SIG-M5 treated with dmso at 0.1 percent for 504 hours (cell line): ENCODE data around the gene MDN1.
"Not testable (repeated sequence)": the region's sequence is repeated elsewhere in the genome, so short reads cannot be mapped to it uniquely, and the experiment has no call there.

Source experiments
- DNase-seq: peaks from one replicate; lab custom pipeline; 2025; ENCODE audit not compliant: unreplicated experiment; lab: John Stamatoyannopoulos, UW

The MDN1 gene

DNA sequence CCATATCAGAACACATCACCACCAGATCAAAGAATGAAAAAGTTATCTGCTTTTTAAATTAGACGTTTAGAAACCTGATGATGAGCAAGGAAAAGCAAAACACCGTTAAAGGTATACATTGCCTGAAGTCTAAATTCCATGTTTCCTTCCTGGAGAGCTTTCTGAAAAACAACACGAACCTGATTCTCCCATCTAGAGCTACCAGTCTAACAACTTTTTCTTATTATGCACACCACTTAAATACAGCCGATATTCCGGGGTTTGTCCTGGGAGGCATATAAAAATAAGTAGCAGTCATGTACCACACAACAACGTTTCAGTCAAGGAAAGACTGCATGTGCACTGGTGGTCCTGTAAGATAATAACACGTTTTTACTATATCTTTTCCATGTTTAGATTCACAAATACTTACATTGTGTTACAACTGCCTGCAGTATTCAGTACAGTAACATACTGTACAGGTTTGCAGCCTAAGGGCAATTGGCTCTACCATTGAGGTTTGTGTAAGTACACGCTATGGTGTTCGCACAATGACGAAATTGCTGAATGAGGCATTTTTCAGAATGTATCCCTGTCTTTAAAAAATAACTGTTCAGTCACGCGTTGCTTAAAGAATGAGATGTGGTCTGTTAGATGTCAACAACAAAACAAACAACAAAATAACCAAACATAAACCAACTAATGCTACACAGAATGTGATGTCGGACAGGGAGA, 162.0 kb downstream of the MDN1 start:
- peak; percentile 19 for DNase-seq

DNA sequence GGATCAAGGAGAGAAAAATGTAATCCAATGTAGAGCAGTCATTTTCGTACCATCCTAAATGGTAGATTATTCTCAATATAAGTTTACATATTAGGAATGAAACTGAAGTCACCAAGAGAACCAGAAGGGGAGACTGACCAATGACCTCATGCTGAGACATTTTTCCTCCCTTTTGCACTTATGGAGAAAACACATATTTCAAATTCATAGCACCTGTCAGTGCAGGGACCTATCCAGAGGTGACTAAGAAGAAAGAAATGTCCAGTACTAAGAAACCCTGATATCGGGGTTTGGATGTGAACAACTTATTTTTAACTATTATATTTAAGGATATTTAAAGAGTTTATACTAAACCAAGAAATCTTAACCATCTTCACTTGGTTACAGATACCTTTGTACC, 164.5 kb downstream of the MDN1 start:
- no peak for DNase-seq

DNA sequence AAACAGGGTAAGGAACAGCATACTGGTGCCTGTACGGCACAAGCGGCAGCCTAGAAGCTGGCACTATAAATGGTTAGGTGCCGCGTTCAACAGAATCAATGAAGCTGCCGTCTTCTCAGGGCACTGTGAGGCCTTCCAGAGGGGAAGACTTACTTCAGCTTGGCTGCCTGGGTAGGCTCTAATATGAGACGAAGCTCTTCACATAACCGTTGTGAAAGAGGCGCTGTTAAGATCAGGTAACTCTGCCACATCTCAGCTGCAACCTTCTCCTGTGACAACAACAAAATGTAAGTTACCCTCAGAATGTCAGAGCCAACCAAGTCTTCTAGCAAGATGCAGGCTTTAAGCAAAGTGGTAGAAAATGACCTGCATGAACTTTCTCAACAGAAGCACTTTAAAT, 169.0 kb downstream of the MDN1 start:
- no peak for DNase-seq

DNA sequence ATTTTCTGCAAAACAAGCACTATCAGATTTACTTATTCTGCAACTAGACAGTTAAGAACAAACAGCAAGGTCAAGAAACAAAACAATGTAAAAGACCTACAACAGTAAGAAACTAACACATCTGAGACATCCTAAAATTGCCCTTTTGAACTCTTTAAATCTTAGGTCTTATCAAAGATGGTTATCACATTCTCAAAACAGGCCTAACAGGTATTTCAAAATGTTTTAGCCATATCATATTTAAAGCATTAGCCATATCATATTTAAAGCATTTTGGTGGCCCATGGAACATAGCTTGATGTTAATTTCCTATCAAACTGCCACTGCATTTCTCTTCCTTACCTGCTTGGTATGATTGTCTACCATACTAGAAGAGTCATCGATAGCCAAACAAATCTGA, 169.9 kb downstream of the MDN1 start:
- no peak for DNase-seq

DNA sequence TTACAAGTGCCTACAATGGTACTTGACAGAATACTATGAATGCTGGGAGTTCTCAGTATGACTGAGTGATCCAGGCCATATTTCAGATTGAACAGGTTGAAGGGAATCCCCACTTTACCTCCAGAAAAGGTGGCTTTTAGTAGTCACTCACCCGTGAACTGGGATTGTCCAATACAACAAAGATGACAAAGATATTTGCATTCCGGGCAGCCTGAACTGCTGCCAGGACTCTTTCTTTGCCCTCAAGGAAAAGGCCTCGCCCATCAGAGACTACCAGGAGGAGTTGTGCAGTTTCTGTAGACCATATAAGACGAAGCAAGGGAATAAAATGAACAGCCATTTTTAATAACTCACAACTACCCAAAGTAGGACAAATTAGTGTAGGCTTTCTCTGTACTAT, 174.7 kb downstream of the MDN1 start:
- DNase-seq: no peak

DNA sequence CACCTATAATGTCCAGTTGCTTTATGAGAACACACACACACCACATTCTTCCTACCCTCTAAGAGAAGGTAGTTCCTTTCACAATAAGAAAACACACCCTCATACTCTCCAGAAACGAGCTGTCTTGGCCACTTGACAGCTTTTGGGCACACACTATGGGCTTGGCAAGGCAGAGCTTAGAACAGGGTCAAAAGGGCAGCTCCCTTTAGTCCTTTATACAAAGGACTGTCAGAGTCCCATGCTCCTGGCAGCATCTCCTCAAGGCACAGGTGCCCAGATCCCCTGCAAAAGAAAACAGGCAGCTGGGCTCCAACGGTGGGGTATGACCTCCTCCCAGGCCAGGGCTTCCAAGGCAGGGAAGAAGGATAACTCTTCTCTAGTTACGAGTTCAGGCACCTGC, 176.2 kb downstream of the MDN1 start:
- DNase-seq: no peak

DNA sequence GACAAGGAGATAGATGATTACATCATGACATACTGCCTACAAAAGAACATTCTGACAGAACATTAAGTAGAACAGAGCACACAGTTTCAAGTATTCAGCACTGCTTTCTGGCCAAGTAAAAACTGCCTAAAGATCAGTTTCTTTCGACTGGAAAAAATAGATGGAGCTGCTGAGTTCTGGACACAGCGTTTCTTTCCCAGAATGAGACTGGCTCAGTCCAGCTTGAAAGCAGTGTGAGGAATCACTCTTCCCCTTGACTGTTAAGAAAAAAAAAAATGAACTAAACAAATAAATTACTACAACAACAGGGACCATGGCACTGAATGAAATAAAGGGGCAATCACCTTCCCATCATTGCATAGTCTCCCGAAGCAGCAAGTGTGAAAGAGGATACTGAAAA, 176.6 kb downstream of the MDN1 start:
- DNase-seq: no peak

DNA sequence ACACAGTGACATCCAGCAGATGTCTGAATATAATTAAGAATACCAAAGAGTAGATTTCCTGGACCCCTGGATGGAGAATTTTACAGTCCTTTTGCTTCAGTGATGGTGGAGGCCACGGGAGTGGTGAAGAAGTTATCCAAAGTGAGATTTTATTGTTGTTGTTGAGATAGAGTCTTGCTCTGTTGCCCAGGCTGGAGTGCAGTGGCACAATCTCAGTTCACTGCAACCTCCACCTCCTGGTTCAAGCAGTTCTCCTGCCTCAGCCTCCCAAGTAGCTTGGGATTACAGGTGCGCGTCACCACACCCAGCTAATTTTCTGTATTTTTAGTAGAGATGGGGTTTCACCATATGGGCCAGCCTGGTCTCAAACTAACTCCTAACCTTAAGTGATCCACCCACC, 178.0 kb downstream of the MDN1 start:
- not testable (repeated sequence) for DNase-seq

DNA sequence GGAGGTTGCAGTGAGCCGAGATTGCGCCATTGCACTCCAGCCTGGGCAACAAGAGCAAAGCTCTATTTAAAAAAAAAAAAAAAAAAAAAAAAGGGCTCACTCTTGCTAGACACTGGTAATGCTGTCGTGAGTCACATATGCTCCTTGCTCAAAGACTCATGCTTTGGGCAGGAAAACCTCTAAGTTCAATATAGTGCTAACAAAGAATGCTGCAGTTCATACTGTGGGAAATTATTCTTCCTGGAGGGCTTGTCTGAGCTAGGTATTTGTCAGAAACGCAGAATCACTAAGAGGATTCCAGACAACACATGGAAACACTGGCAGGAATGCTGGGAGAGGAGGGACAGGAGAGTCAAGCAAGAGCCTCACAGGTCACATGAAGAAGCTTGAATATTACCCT, 178.8 kb downstream of the MDN1 start:
- DNase-seq: no peak

DNA sequence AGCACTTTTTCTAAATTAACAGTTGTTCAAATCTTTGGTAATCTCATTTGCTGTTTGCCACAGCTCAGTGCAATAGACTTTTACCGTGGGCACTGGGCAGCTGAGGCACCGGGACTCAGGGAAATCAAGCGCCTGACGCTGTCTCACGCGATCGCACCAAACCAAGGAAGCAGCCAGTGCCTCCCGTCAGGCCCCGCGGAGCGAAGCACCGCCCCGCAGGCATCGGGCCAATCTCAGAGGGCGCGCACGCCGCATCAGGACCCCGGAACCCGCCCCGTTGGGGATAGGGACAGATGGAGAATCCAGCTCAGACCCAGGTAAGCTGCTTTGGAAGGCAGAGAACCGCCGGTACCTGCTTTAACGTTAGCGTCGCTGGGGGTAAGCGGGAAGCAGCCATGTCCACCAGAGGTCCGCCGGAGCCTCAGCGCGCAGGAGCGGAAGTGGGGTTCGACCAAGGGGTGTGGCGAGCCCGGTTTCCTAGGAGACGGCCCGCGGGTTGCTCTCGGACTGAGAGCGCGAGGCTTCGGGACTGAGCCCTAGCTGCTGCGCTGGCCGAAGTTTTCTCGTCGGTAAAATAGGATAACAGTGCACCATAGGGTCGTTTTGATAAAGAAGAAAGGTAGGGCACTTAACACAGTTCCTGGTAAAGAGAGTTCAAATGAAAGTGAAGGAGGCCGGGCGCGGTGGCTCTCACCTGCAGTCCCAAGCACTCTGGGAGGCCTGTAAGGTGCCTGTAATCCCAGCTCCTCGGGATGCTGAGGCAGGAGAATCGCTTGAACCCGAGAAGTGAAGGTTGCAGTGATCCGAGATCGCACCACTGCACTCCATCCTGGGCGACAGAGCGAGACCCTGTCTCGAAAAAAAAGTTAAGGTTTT, 181.0 kb downstream of the MDN1 start, which contains the start of gene LYRM2:
Gene LYRM2 (minus strand): TSS at position 428 of the 876 bp plus-strand sequence. CDS start 31 bp downstream, at position 397.
- DNase-seq: peak; percentile 84

DNA sequence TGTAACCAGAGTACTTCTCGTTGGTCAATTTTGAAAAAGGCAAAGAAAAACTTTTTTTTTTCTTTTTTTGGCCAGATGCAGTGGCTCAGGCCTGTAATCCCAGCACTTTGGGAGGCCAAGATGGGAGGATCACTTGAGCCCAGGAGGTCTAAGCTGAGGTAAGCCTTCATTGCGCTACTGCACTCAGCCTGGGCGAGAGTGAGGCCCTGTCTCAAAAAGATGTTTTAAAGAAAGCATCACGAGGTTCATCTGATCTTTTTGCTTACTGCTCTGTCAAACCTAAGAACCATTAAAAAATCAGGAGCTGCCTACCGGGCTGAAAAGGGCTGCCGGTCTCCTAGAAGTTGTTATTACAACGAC, 181.7 kb downstream of the MDN1 start:
- no peak for DNase-seq

DNA sequence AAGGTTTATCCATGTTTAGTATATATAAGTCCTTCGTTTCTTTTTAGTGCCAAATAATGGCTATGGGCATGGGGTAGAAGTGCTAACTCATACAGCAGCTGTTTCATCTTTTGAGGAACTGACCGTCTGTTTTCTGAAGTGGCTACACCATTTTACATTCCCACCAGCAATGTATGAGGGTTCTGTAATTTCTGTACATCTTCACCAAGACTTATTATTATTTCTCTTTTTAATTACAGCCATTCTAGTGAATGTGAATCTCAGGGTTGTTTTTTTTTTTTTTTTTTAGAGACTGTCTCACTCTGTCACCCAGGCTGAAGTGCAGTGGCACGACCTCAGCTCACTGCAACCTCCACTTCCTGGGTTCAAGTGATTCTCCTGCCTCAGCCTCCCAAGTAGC, 183.2 kb downstream of the MDN1 start:
- not testable (repeated sequence) for DNase-seq

DNA sequence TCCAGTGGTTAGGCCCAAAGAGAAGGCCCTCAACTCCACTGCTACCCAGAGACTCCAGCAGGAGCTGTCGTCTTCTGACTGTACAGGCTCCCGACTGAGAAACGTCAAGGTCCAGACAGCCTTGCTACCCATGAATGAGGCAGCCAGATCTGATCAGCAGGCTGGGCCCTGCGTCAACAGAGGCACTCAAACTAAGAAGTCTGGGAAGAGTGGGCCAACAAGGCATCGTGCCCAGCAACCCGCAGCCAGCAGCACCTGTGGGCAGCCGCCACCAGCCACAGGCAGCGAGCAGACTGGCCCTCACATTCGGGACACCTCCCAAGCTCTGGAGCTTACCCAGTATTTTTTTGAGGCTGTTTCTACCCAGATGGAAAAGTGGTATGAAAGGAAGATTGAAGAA, 189.1 kb downstream of the MDN1 start:
- DNase-seq: no peak

DNA sequence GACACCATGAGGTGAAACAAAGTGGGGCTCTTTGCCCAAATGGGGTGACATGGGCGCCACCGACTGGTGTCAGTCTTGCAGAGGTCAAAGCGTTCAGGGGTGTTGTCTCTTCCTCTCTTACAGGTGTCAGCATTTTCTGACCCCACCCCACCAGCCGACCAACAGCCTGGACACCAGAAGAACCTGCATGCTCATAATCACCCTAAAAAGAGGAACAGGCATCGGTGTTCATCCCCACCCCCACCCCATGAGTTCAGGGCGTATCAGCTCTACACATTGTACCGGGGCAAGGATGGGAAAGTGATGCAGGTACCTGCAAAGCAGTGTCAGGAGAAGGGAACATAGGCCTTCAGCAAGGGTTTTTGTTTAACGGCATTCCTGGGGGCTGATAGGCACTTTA, 195.8 kb downstream of the MDN1 start:
- no peak for DNase-seq

DNA sequence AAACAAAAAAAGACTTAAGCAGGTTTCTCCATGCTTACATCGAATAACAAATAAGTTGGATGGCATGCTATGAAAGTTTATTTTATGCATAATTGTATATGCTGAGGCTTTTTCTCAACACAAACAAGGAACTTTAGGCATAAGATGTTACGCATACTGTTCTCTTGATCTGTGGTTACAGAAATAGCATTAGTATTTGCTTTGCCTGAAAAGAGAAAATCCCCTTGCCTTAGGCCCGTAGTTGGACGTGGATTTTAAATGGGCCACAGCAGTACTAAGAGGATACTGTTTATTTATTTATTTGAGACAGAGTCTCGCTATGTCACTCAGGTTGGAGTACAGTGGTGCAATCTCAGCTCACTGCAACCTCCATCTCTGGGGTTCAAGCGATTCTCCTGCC, 200.0 kb downstream of the MDN1 start:
- DNase-seq: no peak

DNA sequence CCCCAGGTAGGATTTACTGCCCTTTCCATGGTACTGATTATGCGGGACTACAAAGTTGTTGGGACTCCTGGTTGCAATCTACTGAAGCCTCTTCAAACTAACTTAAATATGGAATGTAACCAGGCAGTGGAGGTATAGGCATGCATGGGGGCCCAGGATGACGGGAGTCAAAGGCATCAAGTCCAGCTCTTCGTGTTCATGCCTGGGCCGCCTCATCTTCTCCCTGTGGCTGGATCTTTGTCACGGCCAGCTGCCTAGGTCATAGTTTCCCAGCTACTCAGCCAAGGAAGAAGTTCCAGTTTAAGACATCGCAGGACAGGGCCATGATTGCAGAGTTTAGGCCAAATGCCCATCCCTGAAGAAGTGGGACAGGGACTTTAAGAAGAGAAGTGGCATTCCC, 201.6 kb downstream of the MDN1 start:
- no peak for DNase-seq

DNA sequence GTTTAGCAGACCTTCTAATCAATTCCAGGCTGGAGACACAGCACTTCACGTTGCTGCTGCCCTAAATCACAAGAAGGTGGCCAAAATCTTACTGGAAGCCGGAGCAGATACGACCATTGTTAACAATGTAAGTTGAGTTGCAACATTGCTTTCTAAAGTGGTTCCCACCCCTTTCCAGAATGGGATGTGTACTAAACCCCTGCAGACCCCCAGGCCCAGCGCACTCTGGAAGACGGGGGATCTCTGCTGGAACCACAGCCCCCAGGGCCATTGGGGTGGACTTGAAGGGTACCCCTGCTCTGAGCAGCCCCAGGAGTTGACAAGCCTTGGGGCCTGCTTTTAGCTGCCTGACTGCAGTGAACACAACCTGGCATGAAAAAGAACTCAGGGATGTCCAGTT, 203.1 kb downstream of the MDN1 start:
- no peak for DNase-seq

DNA sequence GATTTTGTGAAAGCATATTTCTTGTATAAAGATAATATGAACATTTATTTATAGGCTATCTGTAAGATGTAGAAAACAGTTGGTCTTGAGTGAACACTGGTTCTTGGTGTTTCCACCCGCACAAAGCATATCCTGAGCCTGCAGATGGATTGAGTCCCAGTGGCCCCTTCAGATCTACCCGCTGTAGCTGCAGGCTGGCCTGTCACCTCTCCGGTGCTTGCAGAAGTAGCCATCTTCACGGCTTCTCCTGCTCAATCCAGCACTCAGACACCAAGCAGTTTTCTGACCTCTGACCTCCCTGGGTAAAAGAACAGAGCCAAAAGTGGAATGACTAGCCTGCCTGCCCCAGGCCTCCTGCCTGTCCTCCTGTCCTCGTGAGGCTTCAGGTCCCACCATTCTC, 203.7 kb downstream of the MDN1 start:
- DNase-seq: no peak

DNA sequence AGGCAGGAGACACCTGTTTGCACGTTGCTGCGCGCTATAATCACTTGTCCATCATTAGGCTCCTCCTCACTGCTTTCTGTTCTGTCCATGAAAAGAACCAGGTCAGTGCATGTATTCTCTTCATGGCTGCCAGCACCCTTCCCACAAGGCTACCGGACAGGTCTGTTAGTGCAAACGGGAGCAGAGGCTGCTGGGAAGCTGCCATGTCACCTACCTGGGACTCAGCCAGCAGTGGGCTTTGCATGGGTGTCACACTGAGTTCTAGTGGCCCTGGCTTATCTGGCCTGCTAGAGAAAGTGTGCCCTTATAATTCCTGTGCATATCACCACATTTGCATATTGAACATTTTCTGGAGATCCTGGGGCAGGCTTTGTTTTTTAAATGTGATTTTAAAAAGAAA, 205.8 kb downstream of the MDN1 start:
- DNase-seq: no peak

DNA sequence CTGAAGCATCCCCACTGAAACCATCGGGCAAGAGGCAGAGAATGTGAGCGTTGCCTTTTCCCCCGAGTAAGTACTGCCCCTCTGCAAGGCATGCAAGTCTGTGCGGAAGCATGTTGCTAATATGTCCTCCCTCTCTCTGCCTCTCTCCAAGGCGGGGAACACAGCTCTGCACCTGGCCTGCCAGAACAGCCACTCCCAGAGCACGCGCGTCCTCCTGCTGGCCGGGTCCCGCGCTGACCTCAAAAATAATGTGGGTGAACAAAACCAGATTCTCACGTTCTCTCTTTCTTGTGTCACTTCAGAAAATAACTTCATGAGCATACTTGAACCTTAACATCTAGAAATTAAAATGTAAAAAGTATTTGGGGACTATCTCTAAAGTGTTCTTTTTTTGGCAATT, 207.5 kb downstream of the MDN1 start:
- DNase-seq: no peak

DNA sequence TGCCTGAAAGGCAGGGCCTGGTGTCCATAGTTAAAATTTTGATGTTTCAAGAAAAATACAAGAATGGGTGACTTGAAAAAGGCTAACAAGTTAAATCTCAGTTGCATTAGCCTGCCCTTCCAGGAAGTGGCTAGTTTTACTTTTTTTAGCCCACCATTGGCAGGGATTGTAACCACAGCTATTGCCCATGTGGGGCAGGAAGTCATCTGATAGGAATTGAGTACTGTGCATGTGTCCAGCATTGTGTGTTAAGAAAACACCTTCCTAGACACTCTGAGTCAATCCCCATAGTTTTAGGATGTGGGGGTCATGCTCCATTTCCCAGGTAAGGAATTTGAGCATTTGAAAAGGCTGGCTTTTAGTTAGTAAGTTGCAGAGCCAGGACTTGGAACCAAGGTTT, 207.9 kb downstream of the MDN1 start:
- DNase-seq: no peak

DNA sequence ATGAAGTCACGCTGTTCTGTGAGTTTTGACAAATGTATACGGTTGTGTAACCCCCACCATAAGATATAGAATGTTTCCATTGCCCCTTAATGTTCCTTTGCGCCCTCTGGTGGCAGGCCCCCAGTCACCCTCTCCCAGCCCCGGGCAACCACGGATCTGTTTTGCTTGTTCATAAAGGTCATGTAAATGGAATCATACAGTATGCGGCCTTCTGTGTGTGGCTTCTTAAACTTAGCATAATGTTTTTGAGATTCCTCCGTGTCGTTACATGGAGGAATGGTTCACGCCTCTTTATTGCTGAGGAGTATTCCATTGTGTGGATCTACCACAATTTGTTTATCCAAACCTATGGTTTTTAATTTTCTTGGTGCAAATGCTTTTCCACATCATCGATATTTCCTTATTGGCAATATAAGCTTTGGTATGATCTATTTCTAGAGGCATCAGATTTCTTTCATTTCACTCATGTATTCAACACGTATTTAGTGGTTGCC, 209.4 kb downstream of the MDN1 start:
- peak; percentile 63 for DNase-seq
